Progenitor cell of endocrine pancreas (in vitro differentiated cells): ENCODE data around the gene BMP4. TPM values are rescaled to one million over a fixed set of nuclear protein-coding genes. Genes with fewer than 3 reads are reported as not detected.

Source experiments
- DNase-seq: peaks from one replicate; pipeline ENCODE4 v3.0.0; 2021; ENCODE audit warnings: low spot score; ENCODE audit not compliant: unreplicated experiment
- H3K27ac Mint-ChIP-seq: 2 replicates; pipeline ENCODE4 v1.8.0; 2021; ENCODE audit warnings: mild to moderate bottlenecking, moderate library complexity, mixed read lengths
- H3K27me3 Mint-ChIP-seq: 2 replicates; pipeline ENCODE4 v1.8.0; 2021; ENCODE audit warnings: mixed read lengths
- H3K36me3 Mint-ChIP-seq: 2 replicates; pipeline ENCODE4 v1.8.0; 2022; ENCODE audit warnings: mixed read lengths; ENCODE audit not compliant: insufficient read depth
- H3K4me1 Mint-ChIP-seq: 2 replicates; pipeline ENCODE4 v1.8.0; 2021; ENCODE audit warnings: low read depth, mixed read lengths
- H3K4me3 Mint-ChIP-seq: 2 replicates; pipeline ENCODE4 v1.8.0; 2021; ENCODE audit warnings: low read depth, mild to moderate bottlenecking, moderate library complexity, mixed read lengths
- H3K9me3 Mint-ChIP-seq: 2 replicates; pipeline ENCODE4 v1.8.0; 2021; ENCODE audit warnings: low read depth, mixed read lengths
- microRNA-seq: library from miRNA; unstranded; fragments of <30 nt; microRNA quantifications from one replicate; pipeline ENCODE4 v1.1.0, GENCODE V29; 2020; ENCODE audit warnings: borderline number of aligned reads; ENCODE audit not compliant: unreplicated experiment
- total RNA-seq: library from RNA; stranded (reverse); gene quantifications from 2 replicates; pipeline ENCODE4 v1.2.1, GENCODE V29; 2021
- TF ChIP-seq, protein P1 (sequence below): fragments of 200-600 bp; sonication (generic); IDR thresholded peaks from one replicate; pipeline ENCODE4 v1.5.0; 2021; ENCODE audit warnings: antibody characterized with exemption, mild to moderate bottlenecking; ENCODE audit not compliant: unreplicated experiment

Gene BMP4
- total RNA-seq, 1 donor from 2014 or later: 2.7 TPM

- Mint-ChIP-seq H3K27ac (no peak overlapping the region), H3K9me3 (peaks cover 4% of the 10 kb centered on the region), H3K4me1 (no peaks in the 10 kb centered on the region), H3K36me3 (no peaks in the 10 kb centered on the region), H3K4me3 (no peak overlapping the region), H3K27me3 (no peaks in the 10 kb centered on the region)
- no peak for DNase-seq
- TF ChIP-seq, protein P1, sequence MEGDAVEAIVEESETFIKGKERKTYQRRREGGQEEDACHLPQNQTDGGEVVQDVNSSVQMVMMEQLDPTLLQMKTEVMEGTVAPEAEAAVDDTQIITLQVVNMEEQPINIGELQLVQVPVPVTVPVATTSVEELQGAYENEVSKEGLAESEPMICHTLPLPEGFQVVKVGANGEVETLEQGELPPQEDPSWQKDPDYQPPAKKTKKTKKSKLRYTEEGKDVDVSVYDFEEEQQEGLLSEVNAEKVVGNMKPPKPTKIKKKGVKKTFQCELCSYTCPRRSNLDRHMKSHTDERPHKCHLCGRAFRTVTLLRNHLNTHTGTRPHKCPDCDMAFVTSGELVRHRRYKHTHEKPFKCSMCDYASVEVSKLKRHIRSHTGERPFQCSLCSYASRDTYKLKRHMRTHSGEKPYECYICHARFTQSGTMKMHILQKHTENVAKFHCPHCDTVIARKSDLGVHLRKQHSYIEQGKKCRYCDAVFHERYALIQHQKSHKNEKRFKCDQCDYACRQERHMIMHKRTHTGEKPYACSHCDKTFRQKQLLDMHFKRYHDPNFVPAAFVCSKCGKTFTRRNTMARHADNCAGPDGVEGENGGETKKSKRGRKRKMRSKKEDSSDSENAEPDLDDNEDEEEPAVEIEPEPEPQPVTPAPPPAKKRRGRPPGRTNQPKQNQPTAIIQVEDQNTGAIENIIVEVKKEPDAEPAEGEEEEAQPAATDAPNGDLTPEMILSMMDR: no peak
These were observed 56.1 kb downstream of the BMP4 start for GRCh38 chr14:53900499-53900898.

Small RNAs within 50 kb of the gene (microRNA-seq; reads per million reads assigned to microRNA genes)
- gene MIR5580: not detected
